IMR-90 (cell line): ENCODE results near the gene ACOX2. TPM values are rescaled to one million over a fixed set of nuclear protein-coding genes. Genes with fewer than 3 reads are reported as not detected.
A peak's percentile ranks its signal among the peaks of the same experiment; 100 is the strongest.

Source experiments
- ATAC-seq: fragments of 200-7000 bp; cut with Tn5 transposase; 2 replicates; pipeline ENCODE4 v1.9.1; 2020; ENCODE audit warnings: low read depth, mild to moderate bottlenecking, moderate library complexity
- BruUV-seq: library from RNA; stranded (reverse); fragments of 400-500 nt; replicated peaks from 2 replicates; lab custom pipeline; 2021; lab: Mats Ljungman, UMichigan
- CTCF ChIA-PET: fragments of 300-600 bp; formaldehyde crosslinking; extraction: SDS; loops from one replicate; lab custom pipeline; 2021; ENCODE audit warnings: antibody characterized with exemption; lab: Yijun Ruan, JAX
- POLR2A ChIA-PET: fragments of 300-600 bp; sonication (Branson Sonifier 250); formaldehyde crosslinking; loops from one replicate; lab custom pipeline; 2022; ENCODE audit warnings: antibody characterized with exemption; ENCODE audit not compliant: unreplicated experiment; lab: Charles Lee
- DNase-seq: peaks from one replicate; pipeline ENCODE4 v3.0.0; 2013
- H2AFZ ChIP-seq: replicated peaks from 2 replicates; pipeline ENCODE3; 2013; ENCODE audit warnings: low read length, mild to moderate bottlenecking; ENCODE audit not compliant: poor library complexity
- H2AK5ac ChIP-seq: 2 replicates; pipeline ENCODE4 v1.6.1; 2013; ENCODE audit warnings: low read depth, low read length, inconsistent platforms
- H2AK9ac ChIP-seq: replicated peaks from 2 replicates; pipeline ENCODE3; 2013; ENCODE audit warnings: mild to moderate bottlenecking, low read depth, low read length, moderate library complexity; ENCODE audit not compliant: poor library complexity
- H2BK120ac ChIP-seq: 2 replicates; pipeline ENCODE4 v1.6.1; 2013; ENCODE audit warnings: low read depth, low read length, inconsistent platforms
- H2BK15ac ChIP-seq: 3 replicates; pipeline ENCODE4 v1.6.1; 2013; ENCODE audit warnings: low read depth, low read length, inconsistent platforms
- H2BK20ac ChIP-seq: 2 replicates; pipeline ENCODE4 v1.6.1; 2013; ENCODE audit warnings: low read depth, mild to moderate bottlenecking, inconsistent platforms, low read length, moderate library complexity
- H2BK5ac ChIP-seq: 2 replicates; pipeline ENCODE4 v1.6.1; 2013; ENCODE audit warnings: mild to moderate bottlenecking, low read depth, low read length, inconsistent platforms; ENCODE audit not compliant: poor library complexity, severe bottlenecking
- H3K14ac ChIP-seq: replicated peaks from 2 replicates; pipeline ENCODE4 v1.6.1; 2013; ENCODE audit warnings: low read depth, low read length, inconsistent platforms
- H3K18ac ChIP-seq: 2 replicates; pipeline ENCODE4 v1.6.1; 2013; ENCODE audit warnings: low read depth, low read length, control low read depth
- H3K23ac ChIP-seq: 2 replicates; pipeline ENCODE4 v1.6.1; 2013; ENCODE audit warnings: low read depth, low read length, inconsistent platforms
- H3K27ac ChIP-seq: 2 replicates; pipeline ENCODE4 v1.5.1; 2013; ENCODE audit warnings: mild to moderate bottlenecking, control low read depth, low read length; ENCODE audit not compliant: insufficient read depth
- H3K27me3 ChIP-seq: 2 replicates; pipeline ENCODE4 v1.6.1; 2013; ENCODE audit warnings: low read length; ENCODE audit not compliant: control insufficient read depth, insufficient read depth
- H3K36me3 ChIP-seq: 2 replicates; pipeline ENCODE4 v1.6.1; 2013; ENCODE audit warnings: low read length, mixed read lengths; ENCODE audit not compliant: control insufficient read depth, insufficient read depth
- H3K4ac ChIP-seq: 2 replicates; pipeline ENCODE4 v1.6.1; 2013; ENCODE audit warnings: low read depth, low read length, inconsistent platforms
- H3K4me1 ChIP-seq: 2 replicates; pipeline ENCODE4 v1.6.1; 2013; ENCODE audit warnings: low read length, mixed read lengths; ENCODE audit not compliant: control insufficient read depth, insufficient read depth
- H3K4me2 ChIP-seq: 2 replicates; pipeline ENCODE4 v1.6.1; 2013; ENCODE audit warnings: low read depth, mild to moderate bottlenecking, control low read depth, low read length, moderate library complexity
- H3K4me3 ChIP-seq: 2 replicates; pipeline ENCODE4 v1.5.1; 2013; ENCODE audit warnings: low read depth, mild to moderate bottlenecking, control low read depth, low read length, moderate library complexity; ENCODE audit not compliant: insufficient read depth
- H3K56ac ChIP-seq: 2 replicates; pipeline ENCODE4 v1.6.1; 2013; ENCODE audit warnings: low read length, inconsistent platforms; ENCODE audit not compliant: insufficient read depth; ENCODE audit errors: extremely low read depth
- H3K79me1 ChIP-seq, 2 experiments: 2 replicates each; pipeline ENCODE4 v1.6.1; 2013; ENCODE audit warnings: low read length in 2 of 2, inconsistent platforms in 1 of 2, low read depth in 1 of 2
- H3K9ac ChIP-seq: 2 replicates; pipeline ENCODE4 v1.6.1; 2013; ENCODE audit warnings: low read depth, low read length, control low read depth
- H3K9me1 ChIP-seq: 2 replicates; pipeline ENCODE4 v1.6.1; 2013; ENCODE audit warnings: low read length, inconsistent platforms; ENCODE audit not compliant: insufficient read depth
- H3K9me3 ChIP-seq: 2 replicates; pipeline ENCODE4 v1.6.1; 2013; ENCODE audit warnings: low read length; ENCODE audit not compliant: control insufficient read depth, insufficient read depth
- H4K20me1 ChIP-seq: 2 replicates; pipeline ENCODE4 v1.6.1; 2013; ENCODE audit warnings: low read length, inconsistent platforms; ENCODE audit not compliant: insufficient read depth
- H4K5ac ChIP-seq: 2 replicates; pipeline ENCODE4 v1.6.1; 2013; ENCODE audit warnings: mild to moderate bottlenecking, low read depth, low read length, control low read depth
- H4K8ac ChIP-seq, 2 experiments: 2 replicates each; pipeline ENCODE4 v1.6.1; 2013; ENCODE audit warnings: low read depth in 2 of 2, low read length in 2 of 2, control low read depth in 1 of 2, inconsistent platforms in 1 of 2
- H4K91ac ChIP-seq: 2 replicates; pipeline ENCODE4 v1.6.1; 2013; ENCODE audit warnings: low read depth, low read length, inconsistent platforms; ENCODE audit not compliant: insufficient read depth
- BHLHE40 ChIP-seq: fragments of 150-350 bp; IDR thresholded peaks from 2 replicates; pipeline ENCODE4 v1.6.1; 2016; ENCODE audit warnings: mild to moderate bottlenecking, low read depth, low read length
- CTCF ChIP-seq: conservative IDR thresholded peaks from 2 replicates; pipeline ENCODE4 v1.5.1; 2012; ENCODE audit warnings: mild to moderate bottlenecking, low read depth, low read length, improper control_type of control experiment
- ELK1 ChIP-seq: fragments of 150-350 bp; IDR thresholded peaks from 2 replicates; pipeline ENCODE4 v1.6.1; 2016; ENCODE audit warnings: low read depth, mild to moderate bottlenecking, low read length, moderate library complexity, borderline replicate concordance
- MAFK ChIP-seq: IDR thresholded peaks from 2 replicates; pipeline ENCODE4 v1.6.1; 2012; ENCODE audit warnings: low read depth, low read length, improper control_type of control experiment
- MXI1 ChIP-seq: IDR thresholded peaks from 2 replicates; pipeline ENCODE4 v1.6.1; 2012; ENCODE audit warnings: low read depth, mild to moderate bottlenecking, low read length, moderate library complexity, borderline replicate concordance
- POLR2A ChIP-seq: IDR thresholded peaks from 2 replicates; pipeline ENCODE4 v1.6.1; 2012; ENCODE audit warnings: mild to moderate bottlenecking, low read depth, low read length
- RAD21 ChIP-seq: IDR thresholded peaks from 2 replicates; pipeline ENCODE4 v1.6.1; 2012; ENCODE audit warnings: low read length, improper control_type of control experiment
- SMC3 ChIP-seq: fragments of 150-350 bp; IDR thresholded peaks from 2 replicates; pipeline ENCODE4 v1.6.1; 2016; ENCODE audit warnings: low read depth, mild to moderate bottlenecking, antibody characterized with exemption, low read length, moderate library complexity
- WGBS, 2 experiments: methylation state at CpG; one replicate each; pipeline versions ENCODE4 v1.1.5 to v1.1.7; 2013; ENCODE audit warnings: missing lambda C conversion rate in 2 of 2; ENCODE audit not compliant: insufficient read length in 1 of 2; ENCODE audit errors: extremely low coverage in 2 of 2; 5-methylcytosine and 5-hydroxymethylcytosine counted together
- dilution Hi-C: fragments of 300-500 bp; cut with HindIII; formaldehyde crosslinking; loops from one replicate; pipeline ENCODE4 v1.14.3; 2018; ENCODE audit warnings: low sequenced_read_pairs; ENCODE audit not compliant: unreplicated experiment
- in situ Hi-C: fragments of 300-500 bp; cut with MboI; formaldehyde crosslinking; loops from 3 replicates; pipeline ENCODE4 v1.14.3; 2019; ENCODE audit warnings: low sequenced_read_pairs, inconsistent platforms, mixed read lengths
- intact Hi-C: fragments of 100-400 bp; cut with micrococcal nuclease; formaldehyde crosslinking; loops from 2 replicates; pipeline ENCODE4 v1.10.0; 2022
- polyA plus RNA-seq, 3 experiments: library from polyadenylated mRNA; depleted of rRNA; stranded (reverse); fragments of >200 nt; gene quantifications; 2 replicates each; pipeline ENCODE4 v1.2.3, GENCODE V29; 2012; ENCODE audit warnings: low replicate concordance in 1 of 3
- total RNA-seq: library from RNA; depleted of rRNA; stranded (reverse); fragments of >200 nt; gene quantifications from 2 replicates; pipeline ENCODE4 v1.2.3, GENCODE V29; 2012

ACOX2 gene
- total and polyA plus RNA-seq, 2 of the 4 experiments (the other 2 are of a cell fraction) = 15.6 to 32.9 TPM

- TF ChIP-seq ELK1 (no peak), MXI1 (peak; percentile 43; the same call in 1 of the 2 replicates), MAFK (no peak), SMC3 (no peak), BHLHE40 (peak; percentile 43; the same call in 1 of the 2 replicates), POLR2A (no peak), RAD21 (no peak), CTCF (no peak)
- dilution Hi-C loops = no loop called here
Observed at GRCh38 chr3:58492494-58492905, 44.5 kb downstream of the ACOX2 start.

More at GRCh38 chr3:58492494-58492905, 44.5 kb downstream of the ACOX2 start:
- peaks cover 11% of the 10 kb centered on the region; the same call in 1 of the 2 replicates for H4K20me1 ChIP-seq
- intact Hi-C loops = loop anchor here (1.0 to 5.0 kb wide), 4 partner anchors 40 to 185 kb away; partner anchors contain the start of genes PDHB and PXK
- H2AFZ ChIP-seq = peak overlapping the region; percentile 85
- peak overlapping the region; percentile 89 for H3K4me3 ChIP-seq
- H2AK5ac ChIP-seq = no peak overlapping the region
- peak overlapping the region; percentile 97 for H3K4me2 ChIP-seq
- H3K9me1 ChIP-seq = peaks cover 11% of the 10 kb centered on the region; the same call in 1 of the 2 replicates
- no TSS peak for BruUV-seq
- H3K4ac ChIP-seq = peak overlapping the region; percentile 4
- ChIA-PET CTCF (interaction anchor here (0.6 to 1.9 kb wide), 7 partner anchors 23 to 167 kb away, joined by 3 to 5 read pairs (median 4); no protein-coding TSS in a partner anchor), POLR2A (no interaction called here)
- peak overlapping the region in 1 of 2 experiments; percentile 13; a peak in 1 of 4 replicates for H4K8ac ChIP-seq
- peak overlapping the region; percentile 83; the same call in 1 of the 2 replicates for H3K23ac ChIP-seq
- no peaks in the 10 kb centered on the region for H3K27me3 ChIP-seq
- H2BK15ac ChIP-seq = no peak overlapping the region
- peak overlapping the region; percentile 59 for H2AK9ac ChIP-seq
- H3K79me1 ChIP-seq = peaks cover 19 to 40% of the 10 kb centered on the region in 2 experiments
- no peaks in the 10 kb centered on the region for H3K9me3 ChIP-seq
- H4K91ac ChIP-seq = no peak overlapping the region
- H3K18ac ChIP-seq = peak overlapping the region; percentile 11; the same call in 1 of the 2 replicates
- DNase-seq (no peak), ATAC-seq (no peak)
- H3K36me3 ChIP-seq = no peaks in the 10 kb centered on the region
- peaks cover 9% of the 10 kb centered on the region for H3K4me1 ChIP-seq
- no peak overlapping the region for H4K5ac ChIP-seq
- peak overlapping the region; percentile 30; the same call in 1 of the 2 replicates for H3K27ac ChIP-seq
- peak overlapping the region; percentile 30 for H3K56ac ChIP-seq
- peak overlapping the region; percentile 80 for H3K9ac ChIP-seq
- H3K14ac ChIP-seq = peak overlapping the region; percentile 5
- in situ Hi-C loops = loop anchor here (10.0 kb wide), 1 partner anchor 168 kb away; no protein-coding TSS in a partner anchor
- H2BK120ac ChIP-seq = no peak overlapping the region
- no peak overlapping the region for H2BK20ac ChIP-seq
- WGBS, 2 experiments = 0% methylated on average over 1 of the region's 15 CpGs; no CpG with 5 or more reads in 1 of the 2 experiments
- no peak overlapping the region for H2BK5ac ChIP-seq
